ENCODE results near the gene ELFN2. TPM values are rescaled to one million over a fixed set of nuclear protein-coding genes. Genes with fewer than 3 reads are reported as not detected.

The ELFN2 gene
- total RNA-seq, 1 donor from 2014 or later, result 4.6 TPM

GRCh38 chr22:37354670-37355069, 72.6 kb downstream of the ELFN2 start:
- DNase-seq (ENCODE audit: low read depth), result no peak
- no peak overlapping the region for H3K4me3 ChIP-seq (ENCODE audit: low read depth, low read length)
- TF ChIP-seq, protein P1, sequence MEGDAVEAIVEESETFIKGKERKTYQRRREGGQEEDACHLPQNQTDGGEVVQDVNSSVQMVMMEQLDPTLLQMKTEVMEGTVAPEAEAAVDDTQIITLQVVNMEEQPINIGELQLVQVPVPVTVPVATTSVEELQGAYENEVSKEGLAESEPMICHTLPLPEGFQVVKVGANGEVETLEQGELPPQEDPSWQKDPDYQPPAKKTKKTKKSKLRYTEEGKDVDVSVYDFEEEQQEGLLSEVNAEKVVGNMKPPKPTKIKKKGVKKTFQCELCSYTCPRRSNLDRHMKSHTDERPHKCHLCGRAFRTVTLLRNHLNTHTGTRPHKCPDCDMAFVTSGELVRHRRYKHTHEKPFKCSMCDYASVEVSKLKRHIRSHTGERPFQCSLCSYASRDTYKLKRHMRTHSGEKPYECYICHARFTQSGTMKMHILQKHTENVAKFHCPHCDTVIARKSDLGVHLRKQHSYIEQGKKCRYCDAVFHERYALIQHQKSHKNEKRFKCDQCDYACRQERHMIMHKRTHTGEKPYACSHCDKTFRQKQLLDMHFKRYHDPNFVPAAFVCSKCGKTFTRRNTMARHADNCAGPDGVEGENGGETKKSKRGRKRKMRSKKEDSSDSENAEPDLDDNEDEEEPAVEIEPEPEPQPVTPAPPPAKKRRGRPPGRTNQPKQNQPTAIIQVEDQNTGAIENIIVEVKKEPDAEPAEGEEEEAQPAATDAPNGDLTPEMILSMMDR (conservative IDR thresholded peaks at IDR 0.05; ENCODE audit: low read depth, low read length), result no peak

DNA sequence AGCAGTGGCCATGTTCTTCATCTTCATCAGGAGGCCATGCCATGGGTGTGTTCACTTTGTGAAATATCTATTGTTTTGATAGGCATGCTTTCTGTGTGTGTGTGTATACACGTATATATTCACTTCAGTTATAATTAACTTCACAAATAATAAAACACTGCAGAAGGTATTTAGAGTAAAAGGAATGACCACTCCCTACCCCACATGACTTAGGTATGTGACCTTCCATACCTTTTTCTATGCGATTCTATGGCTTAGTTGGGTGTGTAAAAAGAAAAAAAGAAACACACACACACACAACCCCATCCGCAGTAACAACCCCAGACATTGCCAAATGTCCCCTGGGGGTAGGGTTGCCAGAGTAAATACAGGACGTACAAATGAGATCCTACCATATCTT, 73.0 kb downstream of the ELFN2 start:
- H3K4me3 ChIP-seq (ENCODE audit: low read depth, low read length), result no peak overlapping the region
- no peak for DNase-seq (ENCODE audit: low read depth)
- TF ChIP-seq, protein P1 (conservative IDR thresholded peaks at IDR 0.05; ENCODE audit: low read depth, low read length), result no peak

DNA sequence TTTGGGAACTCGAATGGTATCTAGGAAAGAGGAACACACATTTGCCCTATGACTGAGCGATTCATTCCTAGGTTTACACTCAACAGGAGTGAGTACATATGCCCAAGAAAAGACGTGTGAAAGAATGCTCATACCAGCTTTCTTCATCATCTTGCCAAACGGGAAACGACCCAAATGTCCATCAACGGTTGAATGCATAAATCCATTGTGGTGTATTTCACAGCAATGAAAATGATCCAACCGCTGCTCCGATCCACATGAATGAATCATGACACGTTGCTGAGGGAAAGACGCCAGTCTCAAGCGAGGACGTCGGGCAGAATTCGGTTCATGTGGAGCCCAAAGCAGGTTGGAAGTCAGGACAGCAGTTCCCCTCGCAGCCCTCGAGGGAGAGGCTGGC, 73.4 kb downstream of the ELFN2 start:
- peak; percentile 95 for DNase-seq (ENCODE audit: low read depth)
- H3K4me3 ChIP-seq (ENCODE audit: low read depth, low read length), result no peak overlapping the region
- TF ChIP-seq, protein P1 (conservative IDR thresholded peaks at IDR 0.05; ENCODE audit: low read depth, low read length), result no peak

DNA sequence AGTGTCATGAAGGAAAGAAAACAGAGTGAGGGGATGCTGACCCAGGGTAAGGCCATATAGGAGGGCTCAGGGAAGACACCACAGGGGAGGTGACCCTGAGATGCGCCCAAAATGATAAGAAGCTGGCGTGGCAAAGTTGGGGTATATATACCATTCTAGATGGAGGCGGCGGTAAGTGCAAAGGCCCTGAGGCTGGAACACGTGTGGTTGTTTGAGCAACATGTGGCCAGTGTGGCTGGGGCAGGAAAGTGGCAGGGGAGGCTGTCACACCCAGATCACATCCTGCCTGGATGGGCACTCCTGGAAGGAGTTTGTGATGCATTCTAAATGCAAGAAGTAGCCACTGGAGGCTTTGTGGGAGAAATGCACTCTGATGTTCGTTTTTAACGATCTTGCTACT, 74.8 kb downstream of the ELFN2 start:
- no peak overlapping the region for H3K4me3 ChIP-seq (ENCODE audit: low read depth, low read length)
- no peak for DNase-seq (ENCODE audit: low read depth)
- TF ChIP-seq, protein P1 (conservative IDR thresholded peaks at IDR 0.05; ENCODE audit: low read depth, low read length), result no peak

DNA sequence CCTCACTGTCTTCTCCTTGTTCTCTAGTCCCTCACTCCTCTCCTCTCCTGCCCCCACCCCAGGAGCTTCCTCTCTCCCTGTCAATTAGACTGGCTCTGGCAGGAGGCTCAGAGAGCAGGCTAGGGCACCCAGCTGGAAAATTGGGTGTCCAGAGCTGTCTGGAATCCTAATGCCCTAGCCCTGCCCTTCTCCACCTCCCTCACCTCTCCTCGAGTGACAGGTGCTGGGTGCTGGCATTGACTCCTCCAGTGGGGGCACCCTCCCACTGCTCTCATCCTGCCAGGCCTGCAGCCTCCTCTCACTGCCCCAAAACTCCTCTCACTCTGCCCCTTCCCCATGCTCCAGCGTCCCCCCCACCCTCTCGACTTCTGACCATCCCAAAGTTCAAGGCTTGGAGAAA, 76.0 kb downstream of the ELFN2 start:
- TF ChIP-seq, protein P1 (conservative IDR thresholded peaks at IDR 0.05; ENCODE audit: low read depth, low read length), result no peak
- no peak for DNase-seq (ENCODE audit: low read depth)
- no peak overlapping the region for H3K4me3 ChIP-seq (ENCODE audit: low read depth, low read length)

DNA sequence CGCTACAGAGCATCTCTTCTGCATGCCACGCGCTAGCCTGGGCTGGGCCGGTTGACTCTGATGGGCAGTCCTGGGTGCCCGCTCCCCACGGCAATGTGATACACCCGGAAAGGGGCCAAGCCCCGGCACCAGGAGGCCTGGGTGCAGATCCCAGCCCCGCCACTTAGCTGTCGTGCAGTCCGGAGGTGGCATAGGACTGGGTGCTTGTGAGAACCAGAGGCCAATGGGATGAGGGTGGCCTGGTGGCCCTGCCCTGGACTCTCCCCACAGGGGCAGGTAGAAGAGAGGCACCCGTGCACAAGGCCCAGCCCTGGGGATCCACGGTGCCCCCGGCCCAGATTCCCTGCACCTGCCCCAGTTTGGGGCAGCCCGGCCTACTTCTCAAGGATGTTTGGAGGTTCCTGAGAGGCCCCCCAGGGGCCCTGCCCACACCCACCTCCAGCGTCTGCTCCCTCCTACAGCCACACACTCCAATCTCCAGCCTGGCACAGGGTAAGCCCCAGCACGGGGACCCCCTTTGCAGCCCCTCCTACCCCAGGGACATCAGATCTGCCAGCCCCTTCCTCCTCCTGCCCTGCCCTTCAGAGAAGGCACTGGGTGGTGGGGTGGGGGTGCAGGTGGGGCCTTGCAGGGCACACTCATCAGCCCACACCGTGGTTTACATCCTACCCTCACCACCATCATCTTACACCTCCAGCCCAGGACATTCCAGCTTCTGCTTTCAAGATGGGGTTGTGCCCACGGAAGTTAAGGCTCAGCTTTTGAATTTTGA, 78.0 kb downstream of the ELFN2 start:
- H3K4me3 ChIP-seq (ENCODE audit: low read depth, low read length), result no peak overlapping the region
- TF ChIP-seq, protein P1 (conservative IDR thresholded peaks at IDR 0.05; ENCODE audit: low read depth, low read length), result no peak
- DNase-seq (ENCODE audit: low read depth), result no peak

- DNase-seq (ENCODE audit: low read depth), result no peak
- TF ChIP-seq, protein P1 (conservative IDR thresholded peaks at IDR 0.05; ENCODE audit: low read depth, low read length), result no peak
- no peak overlapping the region for H3K4me3 ChIP-seq (ENCODE audit: low read depth, low read length)
These were observed 80.8 kb downstream of the ELFN2 start for GRCh38 chr22:37346505-37346895.

Measured in epithelial cell of proximal tubule (primary cell).